Immature natural killer cell (primary cell): ENCODE results near the gene FNIP1. TPM values are rescaled to one million over a fixed set of nuclear protein-coding genes. Genes with fewer than 3 reads are reported as not detected.
A peak's percentile ranks its signal among the peaks of the same experiment; 100 is the strongest.

Experiments
- DNase-seq, 3 donors: peaks; one replicate each; pipeline ENCODE4 v3.0.0; 2022; ENCODE audit warnings: mixed read lengths in 1 of 3
- H3K27ac Mint-ChIP-seq, 6 donors: one replicate each; pipeline ENCODE4 v1.8.0; 2020; ENCODE audit warnings: mixed read lengths in 6 of 6, mild to moderate bottlenecking in 5 of 6, inconsistent platforms in 4 of 6, moderate library complexity in 3 of 6
- H3K27me3 Mint-ChIP-seq, 3 donors: one replicate each; pipeline ENCODE4 v1.8.0; 2020 to 2021; ENCODE audit warnings: low read depth in 3 of 3, mild to moderate bottlenecking in 3 of 3, mixed read lengths in 3 of 3, moderate library complexity in 3 of 3, inconsistent platforms in 1 of 3
- H3K36me3 Mint-ChIP-seq, 3 donors: one replicate each; pipeline ENCODE4 v1.8.0; 2020; ENCODE audit warnings: mixed read lengths in 3 of 3, inconsistent platforms in 2 of 3, mild to moderate bottlenecking in 2 of 3
- H3K4me1 Mint-ChIP-seq, 2 donors: one replicate each; pipeline ENCODE4 v1.8.0; 2020; ENCODE audit warnings: inconsistent platforms in 2 of 2, mild to moderate bottlenecking in 2 of 2, mixed read lengths in 2 of 2, moderate library complexity in 1 of 2
- H3K4me3 Mint-ChIP-seq, 5 donors: one replicate each; pipeline ENCODE4 v1.8.0; 2020; ENCODE audit warnings: mild to moderate bottlenecking in 5 of 5, mixed read lengths in 5 of 5, inconsistent platforms in 3 of 5, moderate library complexity in 3 of 5
- H3K9me3 Mint-ChIP-seq, 6 donors: one replicate each; pipeline ENCODE4 v1.8.0; 2020; ENCODE audit warnings: mild to moderate bottlenecking in 6 of 6, mixed read lengths in 6 of 6, inconsistent platforms in 4 of 6, moderate library complexity in 3 of 6
- polyA plus RNA-seq, 3 donors: library from polyadenylated mRNA; unstranded; fragments of 300-500 nt; fragmentation: Illumina TruSeq; gene quantifications; one replicate each; pipeline ENCODE4 v1.2.3, GENCODE V29; 2021

The FNIP1 gene
- polyA plus RNA-seq, 3 donors from 2014 or later: 11.3 to 21.9 (median 11.6) TPM

DNA sequence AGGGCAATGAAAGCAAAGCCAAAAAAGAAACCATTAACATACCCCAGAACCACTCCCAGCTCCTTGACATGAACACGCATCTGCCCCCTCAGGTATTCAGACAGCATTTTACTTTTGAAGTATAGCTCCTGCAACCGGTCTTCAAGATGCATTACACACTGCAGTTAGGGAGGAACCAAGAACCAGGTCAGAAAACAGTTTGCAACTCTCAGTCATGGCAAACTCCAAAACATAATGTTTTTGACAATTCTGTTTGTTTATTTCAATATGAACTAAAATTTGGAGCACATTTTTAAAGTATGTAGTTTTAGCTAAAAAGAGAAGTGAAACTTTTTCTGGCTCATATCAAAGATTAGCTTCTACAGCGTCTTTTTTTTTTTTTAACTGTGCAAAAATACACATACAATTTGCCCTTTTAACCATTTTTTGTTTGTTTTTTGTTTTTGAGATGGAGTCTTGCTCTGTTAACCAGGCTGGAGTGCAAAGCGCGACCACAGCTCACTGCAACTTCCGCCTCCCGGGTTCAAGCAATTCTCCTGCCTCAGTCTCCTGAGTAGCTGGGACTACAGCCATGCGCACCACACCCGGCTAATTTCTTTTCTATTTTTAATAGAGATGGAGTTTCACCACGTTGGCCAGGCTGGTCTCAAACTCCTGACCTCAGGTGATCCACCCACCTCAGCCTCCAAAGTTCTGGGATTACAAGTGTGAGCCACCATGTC is 149.6 kb downstream of the FNIP1 start:
- Mint-ChIP-seq H3K9me3 (no peaks in the 10 kb centered on the region), H3K27me3 (peaks cover 0 to 1% (median 0%) of the 10 kb centered on the region in 3 donors), H3K36me3 (peaks cover 25 to 58% (median 41%) of the 10 kb centered on the region in 3 donors), H3K27ac (peak overlapping the region in 1 of 6 donors; percentile 64), H3K4me1 (no peaks in the 10 kb centered on the region), H3K4me3 (no peak overlapping the region)
- DNase-seq: no peak

DNA sequence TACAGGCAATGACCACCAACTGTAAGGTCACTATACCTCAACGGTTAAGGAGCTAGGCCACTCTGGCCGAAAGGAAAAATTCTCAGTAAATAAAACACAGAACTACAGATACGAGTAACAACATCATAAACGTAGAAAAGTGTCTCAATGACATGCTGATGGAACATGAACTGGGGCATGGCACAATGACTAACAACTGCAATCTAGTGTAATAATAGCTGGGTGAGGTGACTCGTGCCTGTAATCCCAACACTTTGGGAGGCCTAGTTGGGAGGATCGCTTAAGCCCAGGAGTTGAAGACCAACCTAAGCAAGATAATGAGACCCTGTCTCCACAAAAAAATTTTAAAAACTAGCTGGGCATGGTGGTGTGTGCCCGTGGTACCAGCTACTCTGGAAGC is 152.0 kb downstream of the FNIP1 start:
- no peak for DNase-seq
- no peaks in the 10 kb centered on the region for H3K9me3 Mint-ChIP-seq
- H3K27me3 Mint-ChIP-seq: peaks cover 0 to 1% (median 0%) of the 10 kb centered on the region in 3 donors
- peaks cover 4 to 8% of the 10 kb centered on the region in 2 donors for H3K4me1 Mint-ChIP-seq
- no peak overlapping the region for H3K4me3 Mint-ChIP-seq
- peak overlapping the region in 1 of 6 donors; percentile 69 for H3K27ac Mint-ChIP-seq
- H3K36me3 Mint-ChIP-seq: peaks cover 16 to 35% (median 21%) of the 10 kb centered on the region in 3 donors

DNA sequence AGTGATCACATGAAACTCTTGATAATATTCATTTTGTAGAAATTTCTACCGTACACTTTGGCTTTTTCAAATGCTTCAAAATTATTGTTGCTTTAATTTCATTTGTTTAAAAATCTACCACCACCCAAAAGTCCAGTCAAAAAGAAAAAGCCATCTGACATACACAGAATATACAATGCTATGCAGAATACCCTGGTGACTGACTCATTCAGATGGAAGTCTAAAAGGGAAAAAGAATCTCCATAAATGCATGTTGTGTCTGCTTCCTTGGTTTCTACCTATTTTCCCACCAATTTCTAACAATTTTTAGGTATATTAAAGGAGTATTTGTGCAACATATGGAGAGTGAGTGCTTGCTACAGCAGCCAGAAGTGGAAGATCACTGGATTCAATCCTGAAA is 152.4 kb downstream of the FNIP1 start:
- peaks cover 4 to 8% of the 10 kb centered on the region in 2 donors for H3K4me1 Mint-ChIP-seq
- no peak overlapping the region for H3K4me3 Mint-ChIP-seq
- H3K27me3 Mint-ChIP-seq: peaks cover 0 to 1% (median 0%) of the 10 kb centered on the region in 3 donors
- H3K36me3 Mint-ChIP-seq: peaks cover 16 to 30% (median 17%) of the 10 kb centered on the region in 3 donors
- H3K27ac Mint-ChIP-seq: peak overlapping the region in 1 of 6 donors; percentile 69
- no peaks in the 10 kb centered on the region for H3K9me3 Mint-ChIP-seq
- no peak for DNase-seq

DNA sequence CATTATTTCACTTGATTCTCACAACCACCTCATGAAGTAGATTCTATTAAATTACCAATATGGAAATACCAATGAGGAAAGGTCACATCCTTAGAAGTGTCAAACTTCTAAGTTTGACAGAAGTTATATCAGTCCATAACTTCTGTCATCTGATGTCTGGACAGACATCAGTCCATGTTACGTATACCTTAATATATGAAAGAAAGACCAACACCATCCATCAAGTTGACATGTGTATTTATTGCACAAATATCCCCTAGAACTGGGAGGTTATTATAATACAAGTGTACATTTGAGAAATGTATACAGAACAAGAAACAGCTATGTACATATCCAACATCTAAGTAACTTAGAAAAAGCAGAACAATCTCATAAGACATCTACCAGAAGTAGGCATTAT is 155.3 kb downstream of the FNIP1 start:
- Mint-ChIP-seq H3K4me3 (no peak overlapping the region), H3K9me3 (no peaks in the 10 kb centered on the region), H3K27ac (no peak overlapping the region), H3K27me3 (no peaks in the 10 kb centered on the region), H3K36me3 (peaks cover 12 to 19% (median 12%) of the 10 kb centered on the region in 3 donors), H3K4me1 (peaks cover 6 to 11% of the 10 kb centered on the region in 2 donors)
- DNase-seq: no peak

DNA sequence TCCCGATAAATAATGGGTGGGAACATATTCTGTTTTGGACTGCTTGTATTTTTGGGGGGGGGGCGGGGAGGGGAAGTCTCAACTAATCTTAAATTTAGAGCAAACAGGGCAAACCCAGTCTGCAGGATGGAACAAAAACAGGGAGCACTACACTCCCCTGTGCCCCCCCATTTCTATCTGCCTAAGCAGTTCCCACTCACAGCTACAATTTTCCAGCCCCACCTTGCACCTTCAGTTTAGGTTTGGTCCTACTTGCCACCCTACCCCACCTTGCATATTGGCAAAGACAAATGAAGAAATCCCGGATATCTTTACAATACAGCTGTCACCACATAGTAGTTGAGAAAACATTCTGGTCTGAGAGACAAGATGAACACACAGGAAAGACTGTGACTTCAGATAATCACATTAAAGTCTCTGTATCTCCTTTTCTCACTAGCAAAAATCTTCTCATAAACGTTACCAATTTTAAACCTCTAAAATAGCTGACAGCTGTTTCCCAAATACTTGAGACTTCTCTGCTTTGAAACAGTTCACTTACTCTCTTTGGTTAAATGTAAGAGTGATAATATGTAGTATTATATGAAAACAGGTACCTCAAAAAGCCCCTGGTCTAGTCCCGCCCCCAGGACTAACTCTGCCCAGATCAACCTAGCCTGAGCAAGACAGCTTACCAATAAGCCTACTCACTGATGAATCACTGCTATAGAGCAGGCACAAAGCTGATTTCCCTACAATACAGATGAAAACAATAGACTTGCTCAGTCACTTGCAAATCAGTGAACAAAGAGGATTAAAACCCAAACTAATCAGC is 156.6 kb downstream of the FNIP1 start:
- no peaks in the 10 kb centered on the region for H3K9me3 Mint-ChIP-seq
- H3K36me3 Mint-ChIP-seq: peaks cover 9 to 15% (median 10%) of the 10 kb centered on the region in 3 donors
- no peak overlapping the region for H3K4me3 Mint-ChIP-seq
- no peak for DNase-seq
- peaks cover 5 to 7% (median 5%) of the 10 kb centered on the region in 3 donors for H3K27me3 Mint-ChIP-seq
- H3K4me1 Mint-ChIP-seq: peaks cover 17 to 22% of the 10 kb centered on the region in 2 donors
- peak overlapping the region in 3 of 6 donors; percentile 18 to 68 (median 67) for H3K27ac Mint-ChIP-seq

DNA sequence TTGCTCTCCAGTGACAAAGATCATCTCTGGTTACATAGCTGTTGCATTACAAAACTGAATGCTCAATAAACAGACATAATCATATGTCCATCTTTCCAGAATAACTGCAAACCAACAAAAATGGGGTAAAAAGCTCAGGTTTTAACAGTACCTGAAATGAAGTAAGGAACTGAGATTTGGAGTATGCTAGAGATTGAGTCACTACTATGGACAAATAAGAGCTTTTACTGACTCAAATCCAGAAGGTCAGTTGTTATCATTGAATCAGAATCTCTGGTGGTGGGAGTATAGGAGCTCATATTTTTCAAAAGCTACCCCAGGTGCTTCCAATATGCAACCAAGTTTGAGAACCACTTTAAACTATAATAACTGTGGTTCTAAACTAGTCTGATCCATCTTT is 157.7 kb downstream of the FNIP1 start:
- Mint-ChIP-seq H3K36me3 (peaks cover under 1 to 4% (median 3%) of the 10 kb centered on the region in 3 donors), H3K27ac (no peak overlapping the region), H3K4me1 (peaks cover 22% of the 10 kb centered on the region in 2 donors), H3K4me3 (no peak overlapping the region), H3K9me3 (no peaks in the 10 kb centered on the region), H3K27me3 (peaks cover 13 to 15% (median 15%) of the 10 kb centered on the region in 3 donors)
- no peak for DNase-seq

DNA sequence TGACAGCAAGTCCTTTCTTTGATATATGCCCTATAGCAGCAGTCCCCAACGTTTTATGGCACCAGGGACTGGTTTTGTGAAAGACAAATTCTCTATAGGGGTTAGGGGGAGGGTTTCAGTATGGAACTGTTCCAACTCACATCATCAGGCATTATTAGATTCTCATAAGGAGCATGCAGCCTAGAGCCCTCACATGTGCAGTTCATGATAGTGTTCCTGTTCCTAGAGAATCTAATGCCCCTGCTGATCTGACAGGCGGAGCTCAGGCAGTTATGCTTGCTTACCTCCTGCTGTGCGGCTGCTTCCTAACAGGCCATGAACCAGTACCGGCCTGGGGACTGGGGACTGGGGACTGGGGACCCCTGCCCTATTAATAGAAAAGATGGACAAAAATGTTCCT is 159.1 kb downstream of the FNIP1 start:
- H3K4me1 Mint-ChIP-seq: peaks cover 22 to 27% of the 10 kb centered on the region in 2 donors
- H3K4me3 Mint-ChIP-seq: no peak overlapping the region
- H3K9me3 Mint-ChIP-seq: no peaks in the 10 kb centered on the region
- H3K36me3 Mint-ChIP-seq: peaks cover 0 to under 1% (median 0%) of the 10 kb centered on the region in 3 donors
- H3K27me3 Mint-ChIP-seq: peaks cover 13 to 15% (median 15%) of the 10 kb centered on the region in 3 donors
- peak overlapping the region in 1 of 6 donors; percentile 40 for H3K27ac Mint-ChIP-seq
- no peak for DNase-seq

DNA sequence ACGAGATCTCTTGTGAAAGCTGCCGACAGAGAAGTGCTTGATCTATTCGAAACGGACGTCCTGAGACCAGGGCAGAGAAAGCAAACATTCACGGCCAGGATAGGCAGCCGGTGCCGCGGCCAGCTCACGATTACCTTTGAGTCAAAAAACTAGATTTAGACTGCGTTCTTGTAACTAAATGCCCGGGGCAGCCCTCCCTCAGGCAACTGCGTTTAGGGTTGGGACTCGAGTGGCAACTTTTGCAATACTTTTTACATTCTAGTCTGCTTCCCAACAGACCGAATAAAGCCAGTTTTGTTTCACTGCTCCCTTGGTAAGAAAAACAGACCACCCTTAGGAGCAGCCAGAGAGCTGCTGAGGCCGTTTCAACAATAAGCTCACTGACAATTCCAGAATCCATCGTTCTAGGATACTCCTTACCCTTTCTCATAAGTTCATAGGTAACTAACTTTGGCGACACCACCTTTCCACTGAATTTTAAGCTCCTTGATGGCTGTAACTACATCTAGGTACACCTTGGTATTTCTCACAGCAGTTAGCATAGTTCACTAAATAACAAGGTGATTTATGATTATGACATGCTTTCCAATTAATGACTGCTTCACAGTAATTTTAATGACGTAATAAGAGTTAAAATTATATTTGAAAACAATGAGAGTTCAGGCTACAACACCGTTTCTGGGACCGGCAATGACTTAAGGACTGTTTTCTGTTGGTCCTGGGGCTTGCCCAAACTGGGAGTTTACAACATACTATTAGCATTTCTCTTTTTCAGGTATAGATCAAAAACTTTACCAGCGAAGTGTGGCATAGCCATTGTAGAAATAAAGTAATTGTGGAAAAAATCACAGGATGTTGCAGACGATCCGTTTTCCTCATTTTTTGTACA is 160.9 kb downstream of the FNIP1 start:
- no peak for DNase-seq
- H3K9me3 Mint-ChIP-seq: no peaks in the 10 kb centered on the region
- peak overlapping the region; percentile 92 to 100 (median 94) for H3K4me3 Mint-ChIP-seq
- H3K4me1 Mint-ChIP-seq: peaks cover 22 to 27% of the 10 kb centered on the region in 2 donors
- H3K27me3 Mint-ChIP-seq: peaks cover 13 to 15% (median 15%) of the 10 kb centered on the region in 3 donors
- no peaks in the 10 kb centered on the region for H3K36me3 Mint-ChIP-seq
- peak overlapping the region; percentile 98 to 99 (median 98) for H3K27ac Mint-ChIP-seq

DNA sequence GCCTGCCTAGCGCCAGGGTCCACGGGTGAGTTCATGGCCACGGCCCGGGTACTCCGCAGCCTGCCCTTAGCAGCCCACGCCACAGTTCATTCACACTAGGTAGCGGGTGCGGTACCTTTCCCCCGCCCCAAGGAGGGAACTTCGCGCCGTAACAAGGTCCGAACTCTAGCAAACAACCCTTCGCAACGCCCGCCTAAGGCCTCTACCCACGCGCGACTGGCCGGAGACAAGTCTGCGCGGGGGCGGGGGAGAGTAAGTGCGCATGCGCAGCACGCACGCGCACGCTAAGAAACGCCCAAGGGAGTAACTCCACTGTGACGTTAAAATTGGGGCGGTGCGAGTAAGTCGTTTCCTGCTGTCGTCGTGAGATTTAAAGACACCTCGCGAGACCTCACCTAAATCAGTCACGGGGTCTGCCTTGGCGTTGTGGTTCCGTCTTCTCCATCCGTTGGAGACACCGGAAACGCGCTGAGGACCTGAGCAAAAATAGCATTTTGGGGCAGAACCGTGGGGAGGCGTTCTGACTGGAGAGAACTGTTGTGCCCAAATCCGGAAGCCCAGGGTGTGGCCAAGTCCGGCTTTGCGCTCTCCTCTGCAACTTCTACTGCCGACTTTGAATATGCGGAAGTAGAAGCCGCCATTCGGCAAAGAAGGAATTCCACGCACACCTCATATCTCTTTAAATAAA is 161.7 kb downstream of the FNIP1 start, which contains the start of gene RAPGEF6:
RAPGEF6 (minus strand) TSS at position 234 of the 688 bp plus-strand sequence; CDS start at position 35, 199 bp downstream.
- peaks cover 17 to 26% of the 10 kb centered on the region in 2 donors for H3K4me1 Mint-ChIP-seq
- H3K27me3 Mint-ChIP-seq: peaks cover 13 to 15% (median 15%) of the 10 kb centered on the region in 3 donors
- no peaks in the 10 kb centered on the region for H3K9me3 Mint-ChIP-seq
- no peaks in the 10 kb centered on the region for H3K36me3 Mint-ChIP-seq
- DNase-seq: peak; percentile 98 to 99 (median 98)
- peak within 1 kb of the TSS; percentile 92 to 100 (median 94) for H3K4me3 Mint-ChIP-seq
- H3K27ac Mint-ChIP-seq: peak within 1 kb of the TSS; percentile 98 to 99 (median 98)

DNA sequence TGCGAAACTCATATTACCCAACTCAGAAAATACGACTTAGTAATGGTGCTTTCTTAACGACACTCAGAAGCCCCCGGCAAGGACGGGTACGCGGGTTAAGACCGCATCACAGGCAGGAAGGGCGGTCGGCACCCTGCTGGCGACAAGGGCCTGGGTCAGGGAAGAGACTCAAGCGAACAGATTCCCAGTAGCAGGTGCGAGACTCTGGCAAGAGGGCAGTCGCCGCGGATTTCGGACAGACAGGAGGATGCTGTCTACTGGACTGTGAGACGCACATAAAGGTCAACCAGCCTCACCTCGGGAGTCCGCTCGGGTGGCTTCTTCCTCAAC is 162.2 kb downstream of the FNIP1 start:
- Mint-ChIP-seq H3K27ac (peak overlapping the region; percentile 98 to 99 (median 98)), H3K27me3 (peaks cover 13 to 15% (median 15%) of the 10 kb centered on the region in 3 donors), H3K4me1 (peaks cover 14 to 29% of the 10 kb centered on the region in 2 donors), H3K9me3 (no peaks in the 10 kb centered on the region), H3K4me3 (peak overlapping the region; percentile 92 to 100 (median 94)), H3K36me3 (no peaks in the 10 kb centered on the region)
- peak; percentile 78 to 80 (median 79) for DNase-seq

DNA sequence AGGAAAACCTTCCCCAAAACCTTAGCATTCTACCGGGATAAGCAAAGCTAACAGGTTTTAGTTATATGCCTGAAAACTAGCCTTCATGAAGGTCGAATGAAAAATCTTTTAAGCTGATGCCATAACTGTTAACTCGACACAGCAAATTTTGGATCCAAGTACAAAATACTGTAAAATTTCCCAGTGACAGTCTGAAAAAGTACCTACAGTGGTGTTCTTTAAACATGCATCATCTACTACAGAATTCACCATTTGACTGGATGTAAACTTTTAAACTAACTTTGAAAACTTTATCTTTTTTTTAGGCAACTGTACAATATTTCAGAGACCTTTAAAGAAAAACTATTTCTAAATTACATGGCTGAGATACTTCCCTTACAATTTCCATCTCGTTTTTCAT is 162.6 kb downstream of the FNIP1 start:
- DNase-seq: no peak
- peak overlapping the region; percentile 98 to 99 (median 98) for H3K27ac Mint-ChIP-seq
- no peaks in the 10 kb centered on the region for H3K36me3 Mint-ChIP-seq
- H3K4me3 Mint-ChIP-seq: peak overlapping the region; percentile 92 to 100 (median 94)
- peaks cover 14 to 31% of the 10 kb centered on the region in 2 donors for H3K4me1 Mint-ChIP-seq
- H3K9me3 Mint-ChIP-seq: no peaks in the 10 kb centered on the region
- peaks cover 13 to 15% (median 15%) of the 10 kb centered on the region in 3 donors for H3K27me3 Mint-ChIP-seq

DNA sequence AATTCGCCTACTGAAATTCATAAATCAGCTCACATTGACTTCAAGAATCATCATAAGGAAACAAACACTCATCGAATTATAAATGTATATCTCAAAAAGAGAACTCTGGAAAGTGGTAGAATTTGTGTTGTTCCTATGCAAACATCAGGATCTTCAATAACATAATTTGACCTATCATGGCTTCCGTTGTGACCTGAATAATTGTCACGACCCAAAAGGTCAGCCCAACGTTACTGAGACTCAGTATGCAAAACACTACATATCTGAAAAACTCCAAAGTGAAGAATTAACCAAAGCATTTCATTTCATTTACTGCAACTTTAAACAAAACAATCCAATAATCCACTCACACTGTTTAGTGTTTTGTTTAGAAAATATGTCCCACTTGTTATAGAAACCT is 163.0 kb downstream of the FNIP1 start:
- H3K4me1 Mint-ChIP-seq: peaks cover 14 to 35% of the 10 kb centered on the region in 2 donors
- H3K36me3 Mint-ChIP-seq: peaks cover 0 to 3% (median 0%) of the 10 kb centered on the region in 3 donors
- H3K27ac Mint-ChIP-seq: peak overlapping the region; percentile 98 to 99 (median 98)
- H3K27me3 Mint-ChIP-seq: peaks cover 13 to 15% (median 15%) of the 10 kb centered on the region in 3 donors
- H3K9me3 Mint-ChIP-seq: no peaks in the 10 kb centered on the region
- no peak for DNase-seq
- peak overlapping the region; percentile 92 to 100 (median 94) for H3K4me3 Mint-ChIP-seq
